B cell (primary cell): ENCODE measurements around the gene IDI2. TPM values are rescaled to one million over a fixed set of nuclear protein-coding genes. Genes with fewer than 3 reads are reported as not detected.

Source experiments
- ATAC-seq: fragments of 200-7000 bp; cut with Tn5 transposase; one replicate; pipeline ENCODE4 v1.10.0; 2021; ENCODE audit warnings: low read depth, mild to moderate bottlenecking, moderate number of reproducible peaks, moderate library complexity
- CTCF ChIA-PET: fragments of 350-600 bp; sonication (Branson Sonifier 250); formaldehyde crosslinking; loops from one replicate; lab custom pipeline; 2021; ENCODE audit warnings: antibody characterized with exemption, inconsistent platforms; lab: Charles Lee
- POLR2A ChIA-PET: fragments of 350-600 bp; sonication (Branson Sonifier 250); formaldehyde crosslinking; loops from one replicate; lab custom pipeline; 2021; ENCODE audit warnings: antibody characterized with exemption; lab: Charles Lee
- DNase-seq: peaks from one replicate; pipeline ENCODE4 v3.0.0; 2013
- H2AFZ ChIP-seq: 2 replicates; pipeline ENCODE4 v1.6.1; 2012; ENCODE audit warnings: mild to moderate bottlenecking, low read depth, low read length; ENCODE audit not compliant: insufficient read depth, poor library complexity, severe bottlenecking
- H3K27ac ChIP-seq, 2 donors: 1 replicate in 1 of 2; 2 replicates in 1 of 2; pipeline ENCODE4 v1.5.1; 2012 to 2013; ENCODE audit warnings: low read length in 2 of 2, mild to moderate bottlenecking in 2 of 2, moderate library complexity in 1 of 2
- H3K27me3 ChIP-seq, 4 experiments: fragments of 200-600 bp in 1 of 4; sonication (generic) in 1 of 4; replicated peaks in 1 of 4; 1 replicate in 2 of 4; 2 replicates in 2 of 4; pipeline versions ENCODE4 v1.6.1 to v1.7.0; 2013 to 2016; ENCODE audit warnings: low read length in 3 of 4, mild to moderate bottlenecking in 2 of 4, mixed read lengths in 1 of 4, moderate library complexity in 1 of 4; ENCODE audit not compliant: insufficient read depth in 4 of 4, control insufficient read depth in 3 of 4; ENCODE audit errors: control extremely low read depth in 1 of 4
- H3K36me3 ChIP-seq, 2 experiments: replicated peaks in 1 of 2; 1 replicate in 1 of 2; 2 replicates in 1 of 2; pipeline versions ENCODE4 v1.6.1 to v1.7.1; 2013; ENCODE audit warnings: low read length in 1 of 2; ENCODE audit not compliant: insufficient read depth in 2 of 2, control insufficient read depth in 1 of 2; ENCODE audit errors: control extremely low read depth in 1 of 2, extremely low read depth in 1 of 2
- H3K4me1 ChIP-seq, 2 donors: fragments of 200-600 bp in 1 of 2; sonication (generic) in 1 of 2; 1 replicate in 1 of 2; 2 replicates in 1 of 2; pipeline versions ENCODE4 v1.5.1 to v1.6.1; 2013 to 2017; ENCODE audit warnings: low read length in 2 of 2; ENCODE audit not compliant: control insufficient read depth in 2 of 2, insufficient read depth in 2 of 2
- H3K4me2 ChIP-seq: replicated peaks from 2 replicates; pipeline ENCODE3; 2012; ENCODE audit warnings: mild to moderate bottlenecking, low read depth, low read length; ENCODE audit not compliant: poor library complexity, severe bottlenecking
- H3K4me3 ChIP-seq, 5 experiments: fragments of 200-600 bp in 1 of 5; sonication (generic) in 1 of 5; 1 replicate in 3 of 5; 2 replicates in 2 of 5; pipeline versions ENCODE4 v1.5.1 to v1.7.0; 2011 to 2016; ENCODE audit warnings: low read length in 4 of 5, mild to moderate bottlenecking in 4 of 5, low read depth in 2 of 5, control low read depth in 1 of 5, moderate library complexity in 1 of 5; ENCODE audit not compliant: insufficient read depth in 1 of 5; ENCODE audit errors: control extremely low read depth in 1 of 5, extremely low read depth in 1 of 5
- H3K79me2 ChIP-seq: fragments of 200-600 bp; sonication (generic); one replicate; pipeline ENCODE4 v1.6.0; 2016; ENCODE audit warnings: low read length; ENCODE audit not compliant: control insufficient read depth, insufficient read depth
- H3K9ac ChIP-seq: fragments of 200-600 bp; sonication (generic); 2 replicates; pipeline ENCODE4 v1.6.1; 2017; ENCODE audit warnings: mild to moderate bottlenecking, low read length, moderate library complexity
- H3K9me3 ChIP-seq, 3 donors: one replicate each; pipeline versions ENCODE4 v1.6.1 to v1.7.1; 2013; ENCODE audit warnings: low read length in 2 of 3; ENCODE audit not compliant: control insufficient read depth in 2 of 3, insufficient read depth in 1 of 3; ENCODE audit errors: control extremely low read depth in 1 of 3
- H4K20me1 ChIP-seq: 2 replicates; pipeline ENCODE4 v1.6.0; 2012; ENCODE audit warnings: mild to moderate bottlenecking, low read length; ENCODE audit not compliant: insufficient read depth, control insufficient read depth, poor library complexity, severe bottlenecking
- H3K27ac Mint-ChIP-seq: one replicate; pipeline ENCODE4 v1.8.0; 2021; ENCODE audit warnings: mixed read lengths
- H3K27me3 Mint-ChIP-seq: one replicate; pipeline ENCODE4 v1.8.0; 2021; ENCODE audit warnings: mixed read lengths
- H3K4me1 Mint-ChIP-seq: one replicate; pipeline ENCODE4 v1.8.0; 2021; ENCODE audit warnings: mixed read lengths
- H3K4me3 Mint-ChIP-seq: one replicate; pipeline ENCODE4 v1.8.0; 2021; ENCODE audit warnings: mixed read lengths
- H3K9me3 Mint-ChIP-seq: one replicate; pipeline ENCODE4 v1.8.0; 2022; ENCODE audit warnings: mixed read lengths; ENCODE audit not compliant: insufficient read depth
- EZH2 ChIP-seq: IDR thresholded peaks from 2 replicates; pipeline ENCODE4 v1.6.1; 2012; ENCODE audit warnings: borderline replicate concordance, low read depth, mild to moderate bottlenecking, moderate library complexity, low read length; ENCODE audit not compliant: insufficient read depth, poor library complexity, severe bottlenecking
- WGBS: methylation state at CpG from one replicate; pipeline ENCODE4 v1.1.5; 2013; ENCODE audit warnings: missing lambda C conversion rate; ENCODE audit not compliant: insufficient coverage; 5-methylcytosine and 5-hydroxymethylcytosine counted together
- intact Hi-C: fragments of 100-400 bp; cut with micrococcal nuclease; formaldehyde crosslinking; loops from one replicate; pipeline ENCODE4 v1.10.0; 2022
- polyA plus RNA-seq: library from polyadenylated mRNA; depleted of rRNA; stranded (reverse); fragments of >200 nt; gene quantifications from 2 replicates; pipeline ENCODE4 v1.2.3, GENCODE V29; 2012
- total RNA-seq, 2 donors: library from RNA; stranded (reverse); fragments of 120-200 nt in 1 of 2; gene quantifications; 1 replicate in 1 of 2; 2 replicates in 1 of 2; pipeline versions ENCODE4 v1.2.3 to v1.2.4, GENCODE V29; 2013 to 2022
- TF ChIP-seq, protein P1 (sequence below): fragments of 200-600 bp; IDR thresholded peaks from one replicate; pipeline ENCODE4 v1.8.0; 2022; ENCODE audit warnings: antibody characterized with exemption, mild to moderate bottlenecking

IDI2 gene
- total and polyA plus RNA-seq, 2 donors (not counting 1 experiment from before 2014, with no cell fraction given) = not detected

DNA sequence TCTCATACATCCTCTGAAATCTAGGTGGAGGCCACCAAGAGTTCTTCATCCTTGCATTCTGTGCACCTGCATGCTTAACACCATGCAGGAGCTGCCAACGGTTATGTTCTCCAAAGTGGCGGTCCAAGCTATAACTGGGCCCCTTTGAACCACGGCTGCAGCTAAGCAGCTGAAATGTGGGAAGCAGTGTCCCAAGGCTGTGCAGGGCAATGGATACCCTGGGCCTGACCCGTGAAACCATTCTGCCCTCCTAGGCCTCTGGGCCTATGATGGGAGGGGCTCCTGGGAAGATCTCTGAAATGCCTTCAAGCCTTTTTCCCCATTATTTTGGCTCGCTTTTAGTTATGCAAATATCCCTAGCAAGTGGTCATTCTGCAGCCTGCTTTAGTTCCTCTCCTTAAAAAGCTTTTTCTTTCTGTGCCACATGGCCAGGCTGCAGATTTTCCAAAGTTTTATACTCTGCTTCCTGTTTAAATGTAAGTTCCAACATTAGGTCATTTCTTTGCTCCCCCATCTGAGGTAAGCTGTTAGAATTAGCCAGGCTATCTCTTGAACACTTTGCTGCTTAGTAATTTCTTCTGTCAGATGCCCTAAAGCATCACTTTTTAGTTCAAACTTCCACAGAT lies 45.1 kb downstream of the IDI2 start:
- H2AFZ ChIP-seq = no peak overlapping the region
- no peaks in the 10 kb centered on the region for H4K20me1 ChIP-seq
- no peaks in the 10 kb centered on the region for H3K36me3 ChIP-seq
- no peak overlapping the region for H3K27ac ChIP-seq
- intact Hi-C loops = no loop called here
- DNase-seq (no peak), ATAC-seq (no peak)
- H3K4me3 ChIP-seq = no peak overlapping the region
- no peak overlapping the region for H3K27ac Mint-ChIP-seq
- H3K4me1 ChIP-seq = no peaks in the 10 kb centered on the region
- H3K27me3 Mint-ChIP-seq = no peaks in the 10 kb centered on the region
- H3K4me1 Mint-ChIP-seq = no peaks in the 10 kb centered on the region
- no peaks in the 10 kb centered on the region for H3K79me2 ChIP-seq
- H3K9me3 Mint-ChIP-seq = peaks cover 18% of the 10 kb centered on the region
- TF ChIP-seq, protein P1, sequence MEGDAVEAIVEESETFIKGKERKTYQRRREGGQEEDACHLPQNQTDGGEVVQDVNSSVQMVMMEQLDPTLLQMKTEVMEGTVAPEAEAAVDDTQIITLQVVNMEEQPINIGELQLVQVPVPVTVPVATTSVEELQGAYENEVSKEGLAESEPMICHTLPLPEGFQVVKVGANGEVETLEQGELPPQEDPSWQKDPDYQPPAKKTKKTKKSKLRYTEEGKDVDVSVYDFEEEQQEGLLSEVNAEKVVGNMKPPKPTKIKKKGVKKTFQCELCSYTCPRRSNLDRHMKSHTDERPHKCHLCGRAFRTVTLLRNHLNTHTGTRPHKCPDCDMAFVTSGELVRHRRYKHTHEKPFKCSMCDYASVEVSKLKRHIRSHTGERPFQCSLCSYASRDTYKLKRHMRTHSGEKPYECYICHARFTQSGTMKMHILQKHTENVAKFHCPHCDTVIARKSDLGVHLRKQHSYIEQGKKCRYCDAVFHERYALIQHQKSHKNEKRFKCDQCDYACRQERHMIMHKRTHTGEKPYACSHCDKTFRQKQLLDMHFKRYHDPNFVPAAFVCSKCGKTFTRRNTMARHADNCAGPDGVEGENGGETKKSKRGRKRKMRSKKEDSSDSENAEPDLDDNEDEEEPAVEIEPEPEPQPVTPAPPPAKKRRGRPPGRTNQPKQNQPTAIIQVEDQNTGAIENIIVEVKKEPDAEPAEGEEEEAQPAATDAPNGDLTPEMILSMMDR = no peak
- TF ChIP-seq EZH2 = no peak
- H3K4me3 Mint-ChIP-seq = no peak overlapping the region
- WGBS = 100% methylated on average over 5 of the region's 5 CpGs
- H3K27me3 ChIP-seq = no peaks in the 10 kb centered on the region
- ChIA-PET POLR2A (interaction anchor here (0.8 kb wide), 1 partner anchor 49 kb away, joined by 3 read pairs; the partner anchor contains the start of gene LARP4B), CTCF (no interaction called here)
- H3K9ac ChIP-seq = no peak overlapping the region
- peaks cover 7 to 39% (median 27%) of the 10 kb centered on the region in 3 donors for H3K9me3 ChIP-seq
- no peak overlapping the region for H3K4me2 ChIP-seq

- H3K4me3 Mint-ChIP-seq = no peak overlapping the region
- CTCF ChIA-PET = no interaction called here
- H3K27ac ChIP-seq = no peak overlapping the region
- no peaks in the 10 kb centered on the region for H4K20me1 ChIP-seq
- no peaks in the 10 kb centered on the region for H3K79me2 ChIP-seq
- H3K27me3 ChIP-seq = no peaks in the 10 kb centered on the region
- H3K9me3 Mint-ChIP-seq = peaks cover 18% of the 10 kb centered on the region
- no peak overlapping the region for H3K27ac Mint-ChIP-seq
- TF ChIP-seq EZH2 = no peak
- TF ChIP-seq, protein P1 = no peak
- H3K4me2 ChIP-seq = no peak overlapping the region
- WGBS = 85% methylated on average over 2 of the region's 2 CpGs
- H3K9me3 ChIP-seq = peaks cover 7 to 41% (median 27%) of the 10 kb centered on the region in 3 donors
- no peak overlapping the region for H3K9ac ChIP-seq
- H3K36me3 ChIP-seq = no peaks in the 10 kb centered on the region
- no peak for DNase-seq
- H3K27me3 Mint-ChIP-seq = no peaks in the 10 kb centered on the region
- ATAC-seq = no peak
- intact Hi-C loops = no loop called here
- H3K4me1 ChIP-seq = no peaks in the 10 kb centered on the region
- no peaks in the 10 kb centered on the region for H3K4me1 Mint-ChIP-seq
- H2AFZ ChIP-seq = no peak overlapping the region
- no peak overlapping the region for H3K4me3 ChIP-seq
- POLR2A ChIA-PET = no interaction called here
These were observed 46.7 kb downstream of the IDI2 start for GRCh38 chr10:978826-979421.
